Measurements from ENCODE around the gene SLC5A10.

The SLC5A10 gene

DNA sequence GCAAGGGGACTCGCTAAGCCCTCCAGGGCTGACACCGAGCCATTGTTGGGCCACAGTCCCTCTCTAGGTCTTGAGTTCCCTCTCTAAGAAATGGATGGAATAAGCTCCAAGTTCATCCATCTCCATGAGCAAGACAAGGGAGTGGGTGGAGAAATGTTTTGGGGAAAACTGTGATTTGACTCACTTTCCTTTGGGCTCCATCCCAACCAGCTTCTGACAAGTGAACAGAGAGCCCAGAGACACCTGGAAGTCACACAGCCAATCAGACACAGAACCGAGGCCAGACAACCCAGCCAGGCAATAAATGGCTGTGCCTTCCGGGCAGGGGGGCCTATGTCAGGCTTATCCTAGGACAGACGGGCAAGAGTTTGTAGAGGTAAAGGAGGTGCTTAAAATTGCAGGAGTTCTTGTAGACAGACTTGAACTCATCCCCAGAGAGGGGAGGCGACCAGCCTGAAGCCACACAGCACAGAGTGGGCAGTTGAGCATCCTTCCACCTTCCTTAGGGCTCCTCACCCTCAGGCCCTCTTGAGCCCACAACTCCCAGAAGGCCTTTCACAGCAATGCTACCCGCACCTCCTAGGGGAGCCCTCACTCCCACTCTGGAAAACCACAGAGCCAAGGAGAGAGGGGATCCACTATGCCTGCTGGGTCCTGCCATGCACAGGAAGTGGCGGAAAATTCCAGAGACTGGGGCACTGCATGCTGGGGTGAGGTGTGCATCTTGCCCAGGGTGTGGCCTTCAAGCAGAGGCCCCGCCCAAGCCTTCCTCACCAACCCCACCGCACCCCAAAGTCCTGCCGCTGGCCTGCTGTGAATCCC lies 62.1 kb downstream of the SLC5A10 start:
- H3K27ac ChIP-seq (replicated peaks): no peak overlapping the region

DNA sequence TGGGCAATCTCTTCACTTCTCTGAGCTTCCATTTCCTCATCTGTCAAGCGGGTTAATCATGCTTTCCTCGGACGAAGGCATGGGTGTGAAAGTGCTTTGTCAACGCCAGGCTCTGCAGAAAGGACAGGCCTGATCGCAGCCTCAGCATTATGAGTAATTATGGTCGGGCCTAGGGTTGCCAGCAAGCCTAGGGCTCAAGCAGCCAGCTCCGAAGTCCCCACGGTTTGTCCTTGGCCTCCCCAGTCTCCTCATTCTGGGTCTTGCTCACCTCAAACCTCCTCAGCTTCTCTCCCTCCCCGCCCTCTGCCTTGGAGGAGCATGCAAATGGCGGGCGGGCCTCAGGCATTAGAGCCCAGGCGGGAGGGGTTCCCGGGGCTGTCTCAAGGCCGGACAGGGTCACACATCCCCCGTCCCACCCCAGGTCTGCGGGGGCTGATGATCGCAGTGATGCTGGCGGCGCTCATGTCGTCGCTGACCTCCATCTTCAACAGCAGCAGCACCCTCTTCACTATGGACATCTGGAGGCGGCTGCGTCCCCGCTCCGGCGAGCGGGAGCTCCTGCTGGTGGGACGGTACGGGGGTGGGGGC lies 62.8 kb downstream of the SLC5A10 start:
- TF ChIP-seq GABPA (IDR thresholded peaks at IDR 0.05; ENCODE audit: low read depth): no peak
- TF ChIP-seq, protein P1, sequence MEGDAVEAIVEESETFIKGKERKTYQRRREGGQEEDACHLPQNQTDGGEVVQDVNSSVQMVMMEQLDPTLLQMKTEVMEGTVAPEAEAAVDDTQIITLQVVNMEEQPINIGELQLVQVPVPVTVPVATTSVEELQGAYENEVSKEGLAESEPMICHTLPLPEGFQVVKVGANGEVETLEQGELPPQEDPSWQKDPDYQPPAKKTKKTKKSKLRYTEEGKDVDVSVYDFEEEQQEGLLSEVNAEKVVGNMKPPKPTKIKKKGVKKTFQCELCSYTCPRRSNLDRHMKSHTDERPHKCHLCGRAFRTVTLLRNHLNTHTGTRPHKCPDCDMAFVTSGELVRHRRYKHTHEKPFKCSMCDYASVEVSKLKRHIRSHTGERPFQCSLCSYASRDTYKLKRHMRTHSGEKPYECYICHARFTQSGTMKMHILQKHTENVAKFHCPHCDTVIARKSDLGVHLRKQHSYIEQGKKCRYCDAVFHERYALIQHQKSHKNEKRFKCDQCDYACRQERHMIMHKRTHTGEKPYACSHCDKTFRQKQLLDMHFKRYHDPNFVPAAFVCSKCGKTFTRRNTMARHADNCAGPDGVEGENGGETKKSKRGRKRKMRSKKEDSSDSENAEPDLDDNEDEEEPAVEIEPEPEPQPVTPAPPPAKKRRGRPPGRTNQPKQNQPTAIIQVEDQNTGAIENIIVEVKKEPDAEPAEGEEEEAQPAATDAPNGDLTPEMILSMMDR (IDR thresholded peaks at IDR 0.05; ENCODE audit: insufficient read depth, low read length): no peak
- H3K4me3 ChIP-seq (replicated peaks; ENCODE audit: insufficient read depth, low read length): no peak overlapping the region
- H3K27me3 ChIP-seq (ENCODE audit: insufficient read depth, poor library complexity, severe bottlenecking): no peaks in the 10 kb centered on the region
- H3K27ac ChIP-seq (replicated peaks): no peak overlapping the region
- DNase-seq (ENCODE audit: low read depth in 1 of 2, low spot score in 1 of 2): no peak

More for the DNA sequence above, 62.1 kb downstream of the SLC5A10 start:
- no peak for DNase-seq (ENCODE audit: low read depth in 1 of 2, low spot score in 1 of 2)
- H3K27me3 ChIP-seq (ENCODE audit: insufficient read depth, poor library complexity, severe bottlenecking): no peaks in the 10 kb centered on the region
- no peak overlapping the region for H3K4me3 ChIP-seq (replicated peaks; ENCODE audit: insufficient read depth, low read length)
- TF ChIP-seq, protein P2, sequence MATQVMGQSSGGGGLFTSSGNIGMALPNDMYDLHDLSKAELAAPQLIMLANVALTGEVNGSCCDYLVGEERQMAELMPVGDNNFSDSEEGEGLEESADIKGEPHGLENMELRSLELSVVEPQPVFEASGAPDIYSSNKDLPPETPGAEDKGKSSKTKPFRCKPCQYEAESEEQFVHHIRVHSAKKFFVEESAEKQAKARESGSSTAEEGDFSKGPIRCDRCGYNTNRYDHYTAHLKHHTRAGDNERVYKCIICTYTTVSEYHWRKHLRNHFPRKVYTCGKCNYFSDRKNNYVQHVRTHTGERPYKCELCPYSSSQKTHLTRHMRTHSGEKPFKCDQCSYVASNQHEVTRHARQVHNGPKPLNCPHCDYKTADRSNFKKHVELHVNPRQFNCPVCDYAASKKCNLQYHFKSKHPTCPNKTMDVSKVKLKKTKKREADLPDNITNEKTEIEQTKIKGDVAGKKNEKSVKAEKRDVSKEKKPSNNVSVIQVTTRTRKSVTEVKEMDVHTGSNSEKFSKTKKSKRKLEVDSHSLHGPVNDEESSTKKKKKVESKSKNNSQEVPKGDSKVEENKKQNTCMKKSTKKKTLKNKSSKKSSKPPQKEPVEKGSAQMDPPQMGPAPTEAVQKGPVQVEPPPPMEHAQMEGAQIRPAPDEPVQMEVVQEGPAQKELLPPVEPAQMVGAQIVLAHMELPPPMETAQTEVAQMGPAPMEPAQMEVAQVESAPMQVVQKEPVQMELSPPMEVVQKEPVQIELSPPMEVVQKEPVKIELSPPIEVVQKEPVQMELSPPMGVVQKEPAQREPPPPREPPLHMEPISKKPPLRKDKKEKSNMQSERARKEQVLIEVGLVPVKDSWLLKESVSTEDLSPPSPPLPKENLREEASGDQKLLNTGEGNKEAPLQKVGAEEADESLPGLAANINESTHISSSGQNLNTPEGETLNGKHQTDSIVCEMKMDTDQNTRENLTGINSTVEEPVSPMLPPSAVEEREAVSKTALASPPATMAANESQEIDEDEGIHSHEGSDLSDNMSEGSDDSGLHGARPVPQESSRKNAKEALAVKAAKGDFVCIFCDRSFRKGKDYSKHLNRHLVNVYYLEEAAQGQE (IDR thresholded peaks at IDR 0.05; ENCODE audit: insufficient replicate concordance, low read depth): no peak
- TF ChIP-seq SPI1 (IDR thresholded peaks at IDR 0.05; ENCODE audit: borderline replicate concordance, low read depth): no peak
- TF ChIP-seq POLR2AphosphoS5 (IDR thresholded peaks at IDR 0.05; ENCODE audit: low read depth): no peak
- TF ChIP-seq, protein P1 (IDR thresholded peaks at IDR 0.05; ENCODE audit: insufficient read depth, low read length): no peak
- no peak for TF ChIP-seq GABPA (IDR thresholded peaks at IDR 0.05; ENCODE audit: low read depth)

DNA sequence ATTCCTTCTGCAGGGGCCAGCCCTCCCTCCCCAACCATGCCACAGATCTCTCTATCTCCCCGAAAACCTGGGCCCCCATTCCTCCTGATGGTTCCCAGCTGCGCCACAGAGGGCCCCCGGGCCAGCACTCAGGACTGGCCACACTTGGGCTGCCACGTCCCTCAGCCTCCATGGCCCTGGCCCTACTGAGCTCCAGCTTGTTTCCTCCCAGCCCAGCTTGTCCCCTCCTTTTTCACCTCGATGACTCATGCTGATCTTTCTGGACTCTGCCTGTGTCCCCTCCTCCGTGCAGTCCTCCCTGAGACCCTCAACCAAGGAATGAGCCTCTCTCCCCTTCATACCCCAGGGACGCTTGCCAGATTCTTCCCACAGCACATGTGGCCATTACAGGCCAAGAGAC lies 63.5 kb downstream of the SLC5A10 start:
- H3K27ac ChIP-seq (replicated peaks): no peak overlapping the region
- no peak overlapping the region for H3K4me3 ChIP-seq (replicated peaks; ENCODE audit: insufficient read depth, low read length)
- DNase-seq (ENCODE audit: low read depth in 1 of 2, low spot score in 1 of 2): no peak
- no peaks in the 10 kb centered on the region for H3K27me3 ChIP-seq (ENCODE audit: insufficient read depth, poor library complexity, severe bottlenecking)
- TF ChIP-seq GABPA (IDR thresholded peaks at IDR 0.05; ENCODE audit: low read depth): no peak
- no peak for TF ChIP-seq POLR2AphosphoS5 (IDR thresholded peaks at IDR 0.05; ENCODE audit: low read depth)
- TF ChIP-seq, protein P2 (IDR thresholded peaks at IDR 0.05; ENCODE audit: insufficient replicate concordance, low read depth): no peak
- TF ChIP-seq, protein P1 (IDR thresholded peaks at IDR 0.05; ENCODE audit: insufficient read depth, low read length): no peak
- no peak for TF ChIP-seq SPI1 (IDR thresholded peaks at IDR 0.05; ENCODE audit: borderline replicate concordance, low read depth)
